T follicular helper cell (primary cell): Measurements from ENCODE around the gene TBC1D1.
"Not testable (repeated sequence)": the region's sequence is repeated elsewhere in the genome, so short reads cannot be mapped to it uniquely, and the experiment has no call there.

ENCODE experiments used
- DNase-seq: peaks from one replicate; pipeline ENCODE4 v3.0.0-alpha.2; 2020; ENCODE audit warnings: low read depth

TBC1D1 gene

DNA sequence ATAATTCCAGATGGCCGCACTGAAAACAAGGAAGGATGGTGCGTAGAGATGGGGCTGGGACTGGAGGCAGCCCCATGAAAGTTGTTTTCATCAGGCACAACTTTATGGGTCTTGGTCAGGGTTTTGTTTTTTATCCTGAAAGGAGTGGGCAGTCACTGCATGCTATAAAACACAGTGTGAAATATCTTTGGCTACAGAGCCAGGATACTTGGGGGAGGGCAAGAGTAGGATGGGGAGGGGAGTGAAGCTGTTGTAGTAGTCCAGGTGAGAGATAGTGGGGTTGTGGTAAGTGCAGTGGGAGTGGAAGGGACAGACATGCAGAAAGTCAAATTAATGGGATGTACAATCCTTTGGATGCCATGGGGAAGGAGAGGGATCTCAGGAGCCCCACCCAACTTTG is 125.8 kb downstream of the TBC1D1 start:
- DNase-seq: no peak

DNA sequence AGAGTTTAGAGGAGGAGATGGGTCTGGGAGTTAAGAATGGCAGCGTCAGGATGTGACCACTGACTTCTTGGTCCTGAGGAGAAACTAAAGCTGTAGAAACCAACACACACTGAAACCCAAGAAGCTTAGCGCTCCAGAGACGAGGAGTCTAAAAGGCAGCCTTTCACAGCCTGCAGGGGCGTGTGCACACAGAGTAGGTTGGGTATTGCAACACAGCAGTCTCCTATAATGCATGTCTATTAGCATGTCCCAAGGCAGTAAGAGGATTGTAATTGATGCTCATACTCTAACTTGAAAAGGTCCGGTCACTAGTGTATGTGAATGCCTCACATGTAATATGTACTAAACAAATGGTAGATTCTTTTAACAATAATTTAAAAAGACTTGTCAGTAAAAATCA is 126.7 kb downstream of the TBC1D1 start:
- no peak for DNase-seq

- no peak for DNase-seq
Observed at GRCh38 chr4:38020386-38020785, 129.5 kb downstream of the TBC1D1 start.

GRCh38 chr4:38020961-38021360 is 130.1 kb downstream of the TBC1D1 start:
- DNase-seq: not testable (repeated sequence)

DNA sequence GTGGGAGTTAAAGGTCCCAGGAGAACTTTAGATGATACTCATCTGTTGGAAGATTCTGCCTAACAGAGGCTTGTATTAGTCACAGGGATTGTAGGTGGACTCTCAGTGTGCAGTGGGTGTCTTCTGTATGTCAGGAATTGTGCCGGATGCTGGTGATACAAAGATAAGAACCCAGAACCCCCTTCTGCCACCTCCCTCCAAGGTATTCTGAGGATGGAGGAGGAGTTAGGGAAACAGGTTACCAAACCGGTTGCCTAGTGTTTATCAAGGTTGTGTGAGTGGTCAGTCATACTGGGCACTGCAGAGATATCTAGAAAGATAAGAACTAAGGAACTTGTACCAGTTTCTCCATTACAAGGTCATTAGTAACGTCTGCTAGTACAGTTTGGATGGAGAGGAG is 130.9 kb downstream of the TBC1D1 start:
- DNase-seq: no peak

GRCh38 chr4:38023347-38024205 is 132.7 kb downstream of the TBC1D1 start:
- no peak for DNase-seq

DNA sequence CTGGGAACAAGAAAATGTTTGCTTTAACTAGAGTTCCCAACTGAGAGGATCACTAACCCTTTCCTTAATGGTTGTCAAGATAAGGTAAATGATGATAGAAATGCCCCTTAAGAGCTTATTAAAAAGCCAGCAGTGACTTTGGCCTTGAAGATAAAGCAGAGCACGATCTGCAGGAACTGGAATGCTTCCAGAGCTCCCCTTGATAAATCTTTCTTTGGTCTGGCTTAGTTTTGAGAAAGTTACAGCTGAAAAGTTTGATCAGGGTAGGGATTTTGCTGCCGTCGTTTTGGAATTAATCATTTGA is 133.3 kb downstream of the TBC1D1 start:
- DNase-seq: no peak

DNA sequence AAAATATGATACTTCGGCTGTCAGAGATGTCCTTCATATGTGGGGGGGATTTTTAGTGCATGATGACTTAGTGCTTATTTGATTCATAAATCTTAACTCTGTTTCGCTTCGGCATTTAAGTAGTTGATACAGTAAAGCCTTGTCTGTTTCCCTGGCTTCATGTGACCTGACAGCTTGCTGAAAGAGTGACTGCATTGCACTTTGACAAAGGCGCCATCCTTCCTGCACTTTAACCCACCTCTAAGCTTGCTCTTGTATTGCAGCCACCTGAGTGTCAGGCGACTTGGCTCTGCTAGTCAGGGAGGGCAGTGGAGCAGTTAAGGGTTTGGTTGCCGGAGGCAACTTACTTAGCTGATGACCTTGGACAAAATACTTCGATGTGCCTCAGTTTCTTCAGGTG is 134.8 kb downstream of the TBC1D1 start:
- no peak for DNase-seq

GRCh38 chr4:38026158-38026740 is 135.4 kb downstream of the TBC1D1 start:
- DNase-seq: no peak

DNA sequence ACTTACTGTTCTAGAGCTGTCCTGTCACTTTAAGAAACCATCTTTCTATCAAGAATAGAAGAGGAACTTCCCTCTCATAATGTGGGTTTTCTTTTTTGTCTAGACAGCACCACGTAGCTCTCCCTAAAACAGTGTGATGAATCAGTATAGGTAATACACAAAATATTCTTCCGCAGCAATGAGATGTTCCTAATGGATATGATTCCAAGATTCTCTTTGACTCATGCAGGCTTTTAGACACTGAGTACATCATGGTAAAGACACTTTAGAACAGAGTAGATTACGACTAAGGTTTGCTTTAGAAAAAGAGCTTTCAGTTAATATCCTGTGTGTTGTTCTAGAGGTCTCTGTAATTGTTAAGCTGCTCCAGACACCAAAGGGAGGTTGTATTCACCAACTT is 139.1 kb downstream of the TBC1D1 start:
- no peak for DNase-seq

GRCh38 chr4:38034986-38035882 is 144.3 kb downstream of the TBC1D1 start:
- DNase-seq: peak; percentile 23

DNA sequence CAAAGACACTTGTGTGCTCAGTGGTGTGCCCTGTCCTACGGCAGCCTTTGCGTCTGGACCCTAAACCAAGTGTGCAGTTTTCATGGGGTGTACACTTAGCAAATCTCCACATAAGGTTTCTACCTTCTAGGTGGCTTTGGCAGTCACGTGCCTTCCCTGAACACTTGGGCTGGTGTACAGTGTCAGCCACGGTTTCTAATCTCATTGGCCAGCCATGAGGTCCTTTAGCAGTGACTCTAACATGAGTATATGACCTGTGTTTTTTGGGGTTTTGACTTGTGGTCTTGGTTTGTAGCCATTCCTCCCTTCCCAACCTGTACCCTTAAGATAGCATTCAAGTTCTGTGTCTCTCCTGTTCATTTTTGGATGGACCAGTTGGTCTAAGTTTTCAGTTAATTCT is 145.7 kb downstream of the TBC1D1 start:
- DNase-seq: no peak

DNA sequence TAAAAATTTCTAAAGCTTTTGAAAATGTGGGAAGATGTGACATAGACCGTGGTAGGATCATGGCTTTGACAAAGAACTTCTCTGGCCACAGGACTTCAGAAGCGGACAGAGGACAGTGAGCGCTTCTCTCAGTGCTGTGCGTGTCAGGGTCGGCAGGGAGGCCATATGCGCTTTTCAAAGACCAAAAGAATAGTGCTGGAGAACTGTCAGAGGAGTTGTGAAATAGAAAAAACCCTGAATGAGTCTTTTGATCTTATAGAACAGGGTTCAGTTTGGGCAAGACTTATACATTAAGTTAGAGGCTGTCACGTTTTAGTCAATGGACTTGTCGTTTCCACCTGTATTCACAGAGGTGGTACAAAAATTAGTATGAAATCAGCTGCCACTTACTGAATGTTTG is 146.7 kb downstream of the TBC1D1 start:
- no peak for DNase-seq

- no peak for DNase-seq
Observed at GRCh38 chr4:38040619-38041018, 149.7 kb downstream of the TBC1D1 start.

DNA sequence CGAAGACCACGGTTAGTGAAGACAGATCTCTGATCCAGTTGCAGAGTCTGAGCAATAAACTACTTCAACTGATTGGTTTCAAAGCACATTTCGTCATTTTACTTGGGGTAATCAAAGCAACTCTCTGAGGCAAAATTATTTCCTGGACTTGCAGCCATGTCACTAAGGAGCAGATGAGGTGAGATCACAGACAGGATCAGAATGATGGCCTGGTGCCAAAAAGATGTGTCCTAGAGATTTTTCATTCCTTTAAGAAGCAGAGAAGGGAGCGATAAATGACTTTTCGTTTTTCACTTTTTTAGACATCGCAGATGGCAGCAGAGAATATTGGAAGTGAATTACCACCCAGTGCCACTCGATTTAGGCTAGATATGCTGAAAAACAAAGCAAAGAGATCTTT is 153.2 kb downstream of the TBC1D1 start:
- no peak for DNase-seq

DNA sequence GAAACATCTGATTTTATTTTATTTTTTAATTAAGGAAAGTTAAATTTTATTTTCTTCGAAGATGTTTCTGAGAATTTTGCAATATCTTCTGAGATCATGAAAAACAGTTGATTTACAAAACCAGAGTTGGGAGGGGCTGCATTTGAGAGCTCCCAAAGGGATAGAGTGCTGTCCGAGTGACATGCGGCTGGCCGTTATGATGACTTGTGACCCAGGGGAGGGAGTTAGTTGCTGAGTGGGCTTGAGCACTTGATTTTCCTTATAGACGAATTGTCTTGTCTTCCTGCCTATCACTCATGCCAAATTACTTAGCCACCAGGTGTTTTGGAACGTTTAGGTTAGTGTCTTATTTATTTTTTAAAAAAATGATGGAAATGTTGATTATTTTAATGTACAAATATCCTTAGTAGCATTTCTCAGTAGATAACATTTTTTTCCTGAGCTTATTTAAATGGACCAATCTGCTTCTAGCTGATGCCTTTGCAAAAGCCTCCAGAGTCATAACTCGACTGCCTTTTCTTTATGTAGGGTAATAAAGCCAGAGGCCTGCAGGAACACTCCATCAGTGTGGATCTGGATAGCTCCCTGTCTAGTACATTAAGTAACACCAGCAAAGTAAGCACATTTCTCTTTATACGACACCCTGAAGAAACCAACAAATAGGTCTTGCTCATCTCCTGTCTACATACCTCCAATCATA is 154.6 kb downstream of the TBC1D1 start:
- no peak for DNase-seq

GRCh38 chr4:38046727-38047489 is 156.0 kb downstream of the TBC1D1 start:
- DNase-seq: no peak

- DNase-seq: no peak
Observed at GRCh38 chr4:38049545-38050170, 158.8 kb downstream of the TBC1D1 start.

- no peak for DNase-seq
Observed at GRCh38 chr4:38050560-38051350, 159.9 kb downstream of the TBC1D1 start.

DNA sequence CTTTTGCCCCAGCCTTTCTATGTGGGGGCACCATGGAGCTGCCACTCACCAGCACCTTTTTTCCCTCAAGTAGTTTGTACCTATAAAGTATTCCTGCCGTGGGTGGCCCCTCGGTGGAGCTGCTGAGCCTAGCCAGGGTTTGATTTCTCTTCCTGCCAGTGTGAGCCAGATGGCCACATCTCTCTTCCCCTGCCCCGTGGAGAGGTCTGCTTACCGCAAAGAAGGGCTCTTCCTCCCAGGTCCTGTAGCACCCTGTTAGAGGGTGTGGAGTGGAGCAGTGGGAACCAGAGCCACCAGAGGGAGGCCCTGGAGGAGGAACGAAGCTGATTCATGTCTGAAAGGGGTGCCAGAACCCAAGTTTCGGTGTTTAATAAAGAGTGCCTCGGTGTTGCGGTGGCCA is 164.7 kb downstream of the TBC1D1 start:
- DNase-seq: no peak
